M059J (cell line): Measurements from ENCODE around the gene SLAIN1. TPM values are rescaled to one million over a fixed set of nuclear protein-coding genes. Genes with fewer than 3 reads are reported as not detected.
"Not testable (repeated sequence)": the region's sequence is repeated elsewhere in the genome, so short reads cannot be mapped to it uniquely, and the experiment has no call there.

Source experiments
- DNase-seq: peaks from one replicate; pipeline ENCODE4 v3.0.0-alpha.2; 2012; ENCODE audit warnings: low read depth
- total RNA-seq: library from RNA; depleted of rRNA; stranded (reverse); fragments of >200 nt; shearing (Covaris generic); gene quantifications from 2 replicates; pipeline ENCODE4 v1.2.3, GENCODE V29; 2014; rRNA removed

SLAIN1 gene
- total RNA-seq, result 0.42 TPM in 1 of 2 replicates, not detected in the other

DNA sequence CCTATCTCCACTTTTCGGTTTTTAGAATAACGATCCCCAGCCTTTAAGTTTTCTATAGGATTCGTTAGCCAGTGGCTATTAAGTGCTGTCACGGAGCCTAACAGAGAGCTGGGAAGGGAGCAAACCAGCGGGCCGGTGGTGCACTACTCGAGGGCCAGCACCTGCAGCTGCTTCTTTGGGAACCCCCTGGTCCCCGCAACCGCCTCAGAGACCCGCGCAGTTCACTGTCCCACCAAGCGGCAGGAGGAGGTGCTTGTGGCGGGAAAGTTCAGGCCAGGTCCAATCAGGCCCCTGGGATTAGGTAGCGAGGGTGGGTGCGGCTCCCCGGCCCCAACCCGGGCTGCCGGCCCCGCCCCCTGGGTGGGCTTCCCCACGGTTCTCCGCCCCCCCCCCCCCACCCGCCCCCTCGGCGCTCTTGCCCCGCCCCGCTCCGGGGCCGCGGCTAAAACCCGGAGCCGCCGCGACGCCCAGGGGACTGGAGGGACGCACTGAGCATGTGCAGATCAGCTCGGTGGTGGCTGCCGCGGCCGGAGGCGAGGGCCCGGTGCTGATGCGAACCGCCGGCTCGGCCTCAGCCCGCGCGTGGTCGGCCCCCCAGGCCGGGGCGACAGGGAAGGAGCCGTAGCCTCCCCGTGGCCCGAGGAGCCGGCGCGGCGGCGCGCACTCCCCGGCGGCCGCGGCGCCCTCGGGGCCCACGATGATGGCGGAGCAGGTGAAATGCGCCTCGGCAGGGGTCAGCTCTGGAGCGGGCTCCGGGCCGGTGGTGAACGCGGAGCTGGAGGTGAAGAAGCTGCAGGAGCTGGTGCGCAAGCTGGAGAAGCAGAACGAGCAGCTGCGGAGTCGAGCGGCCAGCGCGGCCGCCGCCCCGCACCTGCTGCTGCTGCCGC is at the start of gene SLAIN1:
TSS of gene SLAIN1 (plus strand) at position 471 of the 887 bp plus-strand sequence. CDS start at position 698, 227 bp downstream.
- peak; percentile 4 for DNase-seq

DNA sequence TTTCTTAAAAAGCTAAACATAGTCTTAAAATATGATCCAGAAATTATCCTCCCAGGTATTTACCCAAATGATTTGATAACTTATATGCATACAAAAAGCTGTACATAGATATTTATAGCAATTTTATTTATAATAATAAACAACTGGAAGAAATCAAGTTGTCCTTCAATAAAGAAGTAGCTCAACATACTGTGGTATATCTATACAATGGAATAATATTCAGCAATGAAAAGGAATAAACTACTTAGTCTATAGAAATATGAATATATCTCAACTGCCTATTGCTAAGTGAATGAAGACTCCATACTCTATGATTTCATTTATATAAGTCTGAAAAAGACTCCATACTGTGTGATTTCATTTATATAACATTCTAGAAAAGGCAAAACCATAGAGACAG is 47.1 kb upstream of the SLAIN1 start:
- no peak for DNase-seq

DNA sequence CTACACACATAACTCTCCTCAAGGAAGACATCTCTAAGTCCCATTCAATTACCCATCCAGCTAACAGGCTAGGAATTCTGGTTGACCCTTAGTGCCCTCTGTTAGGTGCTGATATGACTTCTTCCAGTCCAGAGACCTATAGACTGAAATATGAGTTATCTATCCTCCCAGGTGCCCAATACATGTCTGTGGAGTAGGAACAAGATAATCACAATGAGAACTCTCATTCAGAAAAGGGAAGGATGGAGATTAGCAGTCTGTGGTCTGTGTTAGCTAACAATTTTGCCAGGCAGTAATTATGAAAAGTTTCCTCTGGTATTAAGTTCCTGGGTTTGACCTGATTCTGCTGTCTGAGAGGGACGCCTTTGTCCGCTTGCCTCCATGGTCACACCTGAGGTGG is 44.2 kb upstream of the SLAIN1 start:
- DNase-seq, result no peak

DNA sequence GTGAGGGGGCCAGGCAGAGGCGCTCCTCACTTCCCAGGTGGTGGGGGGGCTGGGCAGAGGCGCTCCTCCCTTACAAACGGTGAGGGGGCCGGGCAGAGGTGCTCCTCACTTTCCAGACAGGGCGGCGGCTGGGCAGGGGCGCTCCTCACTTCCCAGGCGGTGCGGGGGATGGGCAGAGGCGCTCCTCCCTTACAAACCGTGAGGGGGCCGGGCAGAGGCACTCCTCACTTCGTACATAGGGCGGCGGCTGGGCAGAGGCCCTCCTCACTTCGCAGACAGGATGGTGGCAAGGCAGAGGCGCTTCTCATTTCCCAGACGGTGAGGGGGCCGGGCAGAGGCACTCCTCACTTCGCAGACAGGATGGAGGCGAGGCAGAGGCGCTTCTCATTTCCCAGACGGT is 37.5 kb upstream of the SLAIN1 start:
- not testable (repeated sequence) for DNase-seq

DNA sequence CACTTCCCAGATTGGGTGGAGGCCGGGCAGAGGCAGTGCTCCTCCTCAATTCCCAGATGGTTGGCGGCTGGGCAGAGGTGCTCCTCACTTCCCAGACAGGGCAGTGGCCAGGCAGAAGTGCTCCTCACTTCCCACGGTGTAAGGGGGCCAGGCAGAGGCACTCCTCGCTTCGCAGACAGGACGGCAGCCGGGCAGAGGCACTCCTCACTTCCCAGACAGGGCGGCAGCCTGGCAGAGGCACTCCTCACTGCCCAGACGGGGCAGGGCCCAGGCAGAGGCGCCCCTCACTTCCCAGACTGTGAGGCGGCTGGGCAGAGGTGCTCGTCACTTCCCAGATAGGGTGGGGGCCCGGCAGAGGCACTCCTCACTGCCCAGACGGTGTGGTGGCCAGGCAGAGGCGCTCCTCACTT is 36.6 kb upstream of the SLAIN1 start:
- DNase-seq, result no peak

DNA sequence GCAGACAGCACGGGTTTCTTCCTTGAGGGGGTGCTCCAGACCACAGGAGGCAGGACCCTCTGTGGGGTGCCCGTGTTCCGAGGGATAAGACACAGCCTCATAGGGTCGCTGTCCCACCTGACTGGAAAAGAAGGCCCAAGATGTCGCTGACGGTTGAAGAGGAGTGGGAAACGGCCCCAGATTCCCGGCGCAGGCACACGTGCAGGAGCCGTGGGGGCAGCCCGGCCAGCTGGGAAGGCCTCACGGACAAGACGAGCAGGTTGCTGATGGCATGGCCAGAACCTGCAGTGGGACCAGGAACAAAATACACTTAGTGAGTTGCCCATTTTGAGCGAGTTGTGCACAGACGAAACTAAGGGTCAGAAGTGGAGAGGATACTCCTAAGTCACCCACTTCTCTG is 35.2 kb upstream of the SLAIN1 start:
- DNase-seq, result not testable (repeated sequence)

DNA sequence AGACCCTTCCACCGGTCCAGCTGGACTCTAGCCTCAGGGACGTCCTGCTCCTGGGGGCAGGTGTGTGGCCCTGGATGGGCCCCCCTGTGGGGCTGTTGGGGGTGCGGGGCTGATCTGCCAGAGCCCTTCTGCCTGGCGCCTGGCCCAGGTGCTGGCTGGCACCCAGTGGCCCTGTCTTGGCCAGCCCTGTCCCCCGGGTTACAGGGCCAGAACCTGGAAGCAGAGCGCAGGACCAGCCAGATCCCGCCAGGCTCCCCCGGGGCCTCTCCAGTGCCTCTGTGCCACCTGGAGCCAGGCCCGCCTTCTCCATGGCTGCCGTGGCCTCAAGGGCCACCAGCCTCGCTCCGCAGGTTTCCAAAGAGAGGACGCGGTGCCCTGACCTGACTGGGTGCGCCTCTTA is 34.7 kb upstream of the SLAIN1 start:
- DNase-seq, result not testable (repeated sequence)

DNA sequence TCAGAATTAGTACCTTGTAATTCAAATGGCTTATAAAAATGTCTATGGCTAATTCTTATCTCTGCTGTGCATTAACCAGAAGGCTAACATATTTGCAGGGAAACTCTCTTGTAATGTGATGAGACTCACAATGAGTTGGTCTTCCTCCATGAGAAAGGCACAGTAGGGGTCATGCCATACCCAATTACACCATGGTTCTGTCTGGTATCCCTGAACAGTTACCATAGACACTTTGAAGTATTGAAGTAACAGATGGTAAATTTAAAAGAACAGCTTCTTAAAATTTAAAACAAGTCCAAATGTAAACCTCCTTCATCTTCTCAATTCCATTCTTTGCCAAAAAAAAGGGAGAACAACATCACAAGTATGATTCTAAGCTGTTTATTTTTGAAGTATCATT is 22.6 kb upstream of the SLAIN1 start:
- no peak for DNase-seq

DNA sequence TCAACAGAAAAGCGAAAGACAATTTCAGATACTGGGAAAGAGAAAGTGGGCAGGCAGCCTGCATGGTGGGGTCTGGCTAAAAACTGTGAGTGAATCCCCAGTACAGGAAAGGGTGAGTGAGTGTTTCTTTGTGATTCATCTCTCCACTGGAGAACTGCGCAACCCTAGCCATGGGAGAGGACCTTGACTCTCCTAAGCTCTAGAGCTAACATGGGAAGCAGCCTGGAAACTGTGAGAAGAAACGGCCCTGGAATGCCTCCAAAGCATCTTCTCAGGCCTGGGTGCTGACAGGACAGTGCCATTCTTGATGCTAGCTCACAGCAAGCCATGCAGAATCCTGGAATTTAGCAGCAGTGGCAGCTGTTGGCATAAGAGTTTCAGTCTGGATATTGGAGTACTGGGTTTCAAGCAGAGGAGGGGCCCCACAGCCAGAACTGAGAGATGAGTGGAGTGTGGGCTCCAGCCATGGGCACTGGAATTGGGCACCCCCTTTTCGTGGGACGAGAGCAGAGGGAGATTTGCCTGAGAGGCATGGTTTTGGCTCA is 18.7 kb upstream of the SLAIN1 start:
- DNase-seq, result no peak

DNA sequence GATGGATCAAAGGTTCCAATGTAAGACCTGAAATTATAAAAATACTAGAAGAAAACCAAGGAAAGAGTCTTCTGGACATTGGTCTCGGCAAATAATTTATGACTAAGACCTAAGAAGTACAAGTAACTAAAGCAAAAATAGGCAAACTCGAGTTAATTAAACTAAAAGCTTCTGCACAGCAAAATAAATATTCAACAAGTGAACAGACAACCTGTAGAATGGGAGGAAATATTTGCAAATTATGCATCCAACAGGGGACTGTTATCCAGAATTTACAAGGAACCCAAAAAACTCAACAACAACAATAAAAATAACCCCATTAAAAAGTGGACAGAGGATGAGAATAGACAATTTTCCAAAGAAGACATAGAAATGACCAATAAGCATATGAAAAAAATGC is 9.7 kb upstream of the SLAIN1 start:
- no peak for DNase-seq

DNA sequence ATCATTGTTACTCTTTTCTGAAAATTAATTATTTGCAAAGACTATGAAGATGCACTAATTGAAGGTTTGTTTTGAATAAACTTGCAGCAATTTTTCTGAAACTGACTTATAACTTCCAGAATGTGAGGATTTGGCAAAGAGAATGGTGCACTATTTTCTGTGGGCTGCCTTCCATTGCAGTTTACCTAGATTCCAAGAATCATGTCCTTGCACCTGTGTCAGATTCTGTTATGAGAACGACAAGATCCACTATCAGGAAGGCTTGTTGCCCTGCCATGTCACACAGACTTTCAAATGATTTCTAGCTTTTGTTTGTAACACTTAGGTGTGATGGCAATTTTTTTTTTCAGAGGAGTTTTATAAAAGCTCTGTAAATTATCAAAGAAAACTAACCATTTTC is 5.6 kb upstream of the SLAIN1 start:
- no peak for DNase-seq

DNA sequence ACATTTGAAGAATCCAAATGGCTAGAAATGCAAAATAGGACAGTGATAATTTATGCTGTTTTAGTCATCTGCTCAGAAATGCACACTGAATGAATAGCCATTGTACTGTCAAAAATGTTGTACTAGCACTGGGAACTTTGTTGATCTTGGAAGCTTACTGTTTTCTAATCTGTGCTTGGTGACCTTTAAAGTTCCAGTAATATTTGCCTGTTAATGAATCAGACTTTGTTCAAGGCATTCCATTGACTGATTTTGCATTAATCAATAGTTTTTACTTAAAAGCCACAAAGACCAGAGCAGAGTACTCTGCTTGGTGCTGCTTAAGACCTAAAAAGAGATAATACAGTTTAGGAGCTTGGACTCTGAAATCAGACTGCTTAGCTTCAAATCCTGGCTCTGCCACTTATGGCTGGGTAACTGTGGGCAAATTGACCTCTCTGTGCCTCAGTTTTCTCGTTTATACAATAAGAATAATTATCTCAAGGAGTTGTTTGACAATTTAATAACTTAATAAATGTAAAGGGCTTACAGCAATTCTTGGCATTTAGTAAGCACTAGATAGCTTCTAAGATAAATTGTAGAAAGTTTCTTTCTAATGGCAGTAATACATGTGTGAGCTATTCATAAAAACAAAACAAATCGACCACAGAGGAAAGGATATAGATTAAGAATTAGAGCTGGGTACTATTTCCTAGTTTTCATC is 4.6 kb upstream of the SLAIN1 start:
- no peak for DNase-seq

DNA sequence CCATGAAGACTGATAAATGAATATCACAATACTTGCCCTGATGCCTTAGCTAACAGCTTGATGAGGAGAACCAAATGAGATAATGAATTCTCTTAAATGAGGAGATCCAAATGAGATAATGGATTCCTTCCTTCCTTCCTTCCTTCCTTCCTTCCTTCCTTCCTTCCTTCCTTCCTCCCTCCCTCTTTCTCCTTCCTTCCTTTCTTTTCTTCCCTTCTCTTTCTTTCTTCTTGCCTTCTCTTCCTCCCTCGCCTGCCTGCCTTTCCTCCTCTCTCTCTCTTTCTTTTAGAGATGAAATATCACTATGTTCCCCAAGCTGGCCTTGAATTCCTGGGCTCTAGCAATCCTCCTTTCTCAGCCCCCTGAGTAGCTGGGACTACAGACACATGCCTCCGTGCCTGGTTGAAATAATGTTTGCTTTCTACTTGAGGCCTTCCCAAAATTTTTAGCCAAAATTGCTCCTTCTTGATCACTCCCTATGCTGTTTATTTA is 4.0 kb upstream of the SLAIN1 start:
- no peak for DNase-seq

DNA sequence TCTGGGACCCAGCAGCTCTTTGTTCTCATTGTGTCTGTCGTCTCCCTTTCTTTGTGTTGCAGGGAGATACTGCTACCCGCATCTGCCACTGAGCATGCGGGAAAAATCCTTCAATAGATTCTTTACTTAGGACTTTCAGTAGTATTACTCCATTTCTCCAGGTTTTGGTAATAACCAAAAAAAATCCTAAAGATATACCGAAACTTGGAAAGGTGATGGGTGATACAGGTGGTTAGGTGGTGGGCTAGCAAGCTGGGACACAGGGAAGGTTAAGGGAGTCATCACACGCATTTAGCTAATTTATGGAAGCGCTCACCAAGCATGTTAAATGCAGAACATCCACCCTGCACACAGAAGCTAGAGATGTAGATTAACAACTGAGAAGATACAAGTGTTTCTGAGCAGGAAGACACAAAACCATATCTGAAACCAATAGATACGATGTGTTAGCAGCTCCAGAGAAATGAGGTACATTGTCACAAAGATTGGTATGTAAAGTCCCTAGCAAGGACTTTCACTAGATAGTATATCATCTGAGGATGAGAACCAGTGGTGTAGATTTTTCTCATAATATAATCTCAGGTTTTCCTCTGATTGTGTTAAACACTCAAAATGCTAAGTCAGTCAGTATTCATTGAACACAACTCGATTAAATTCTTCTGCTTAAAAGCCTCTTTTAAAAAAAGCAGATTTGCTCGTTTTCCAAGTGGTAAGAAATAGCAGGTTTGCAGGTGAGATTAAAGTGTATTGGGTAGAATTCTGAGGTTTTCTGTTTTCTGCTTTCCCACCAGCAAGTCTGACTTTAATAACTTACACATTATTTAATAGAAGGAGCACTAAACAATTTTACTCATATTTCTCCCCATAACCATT is 1.2 kb upstream of the SLAIN1 start:
- DNase-seq, result no peak

DNA sequence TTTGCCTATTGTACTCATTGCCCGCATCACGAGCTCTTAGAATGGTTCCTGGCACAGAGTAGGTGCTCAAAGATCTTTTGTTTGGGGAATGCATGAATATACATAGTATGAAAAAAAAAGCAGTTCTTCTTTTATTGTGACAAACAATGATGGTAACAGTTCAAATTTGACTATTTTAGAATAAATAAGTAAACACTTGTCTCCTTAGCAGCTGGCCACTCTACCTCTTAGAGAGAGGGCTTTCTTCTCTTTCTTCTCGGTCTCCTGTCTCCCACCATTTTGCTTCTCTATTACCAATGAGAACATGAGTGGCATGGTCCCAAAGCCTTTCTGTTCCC is 639 bp upstream of the SLAIN1 start:
- DNase-seq, result no peak

DNA sequence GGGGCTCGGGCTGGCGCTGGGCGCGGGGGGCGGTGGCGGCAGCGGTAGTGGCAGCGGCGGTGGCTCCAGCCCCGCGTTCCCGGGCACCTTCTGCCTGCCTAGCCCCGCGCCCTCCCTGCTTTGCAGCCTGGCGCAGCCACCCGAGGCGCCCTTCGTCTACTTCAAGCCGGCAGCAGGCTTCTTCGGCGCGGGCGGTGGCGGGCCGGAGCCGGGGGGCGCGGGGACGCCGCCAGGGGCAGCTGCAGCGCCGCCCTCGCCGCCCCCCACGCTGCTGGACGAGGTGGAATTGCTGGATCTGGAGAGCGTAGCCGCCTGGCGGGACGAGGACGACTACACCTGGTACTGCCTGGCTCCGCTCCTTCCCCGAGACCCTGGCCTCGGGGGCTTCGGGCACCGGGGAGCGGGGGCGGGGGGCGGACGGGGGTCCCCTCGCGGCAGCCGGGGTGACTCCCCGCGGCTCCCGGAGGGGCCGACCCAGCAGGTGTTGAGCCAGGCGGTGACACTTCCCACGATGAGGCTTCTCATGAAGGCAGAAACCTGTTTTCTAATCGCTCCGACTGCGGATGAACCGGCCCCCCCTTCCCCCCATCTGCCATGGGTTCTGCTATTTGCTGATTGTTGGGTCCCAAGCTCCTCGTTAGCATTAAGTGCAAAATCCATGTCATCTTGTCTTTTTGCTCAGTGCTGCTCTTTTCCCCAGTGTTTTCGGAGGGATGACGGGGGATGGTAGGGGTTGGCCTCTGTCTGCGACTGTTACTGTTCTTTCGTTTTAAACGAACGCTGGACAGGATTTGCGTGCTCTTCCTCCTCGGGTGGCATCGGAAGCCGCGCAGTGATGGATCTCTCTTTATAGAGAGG is 943 bp downstream of the SLAIN1 start:
- DNase-seq, result peak; percentile 2

DNA sequence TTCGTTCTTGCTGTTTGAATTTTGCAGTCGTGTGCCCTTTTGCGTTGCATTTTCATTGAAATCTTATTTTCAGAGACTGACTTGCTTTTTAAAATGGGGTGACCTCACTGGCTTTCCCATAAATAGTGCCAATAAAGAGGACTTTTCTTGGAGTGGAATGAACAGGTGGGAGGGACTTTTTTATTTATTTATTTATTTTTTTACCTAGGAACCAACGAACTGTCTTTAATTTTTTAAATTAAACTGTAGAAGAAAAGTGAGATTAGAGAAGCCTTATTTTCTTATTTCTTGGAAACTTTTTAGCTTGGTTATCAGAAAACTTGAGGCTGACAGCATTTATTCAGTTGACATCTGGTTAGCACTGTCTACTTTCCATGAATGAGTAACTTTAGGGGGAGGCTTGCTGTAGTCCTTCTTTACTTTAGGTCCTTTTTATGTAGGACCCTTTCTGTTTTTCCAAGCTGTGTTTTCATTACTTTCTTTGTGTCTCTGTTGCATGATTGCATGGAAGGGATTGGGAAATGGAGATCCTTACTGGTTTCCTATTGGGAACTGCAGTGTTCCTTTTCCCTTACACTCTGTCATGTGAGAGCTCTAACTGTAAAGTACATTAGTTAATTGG is 1.7 kb downstream of the SLAIN1 start:
- DNase-seq, result no peak

DNA sequence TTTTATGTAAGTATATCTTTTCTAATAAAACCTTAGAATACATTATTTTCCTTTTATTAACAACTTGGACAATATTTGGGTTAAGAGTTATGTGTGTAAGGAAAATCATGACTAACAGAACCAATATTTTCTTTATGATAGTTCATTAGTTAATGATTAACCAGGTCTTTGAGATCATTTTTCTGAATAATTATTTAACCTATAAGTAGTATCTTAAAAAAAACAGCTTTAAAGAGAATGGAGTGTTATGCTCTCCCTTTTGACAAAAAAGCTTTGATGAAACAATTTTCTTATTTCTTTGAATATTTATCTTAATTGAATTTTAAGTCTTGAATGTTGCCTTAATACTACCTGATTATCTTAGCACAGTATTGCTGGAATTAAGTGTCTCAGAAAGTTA is 3.8 kb downstream of the SLAIN1 start:
- no peak for DNase-seq

DNA sequence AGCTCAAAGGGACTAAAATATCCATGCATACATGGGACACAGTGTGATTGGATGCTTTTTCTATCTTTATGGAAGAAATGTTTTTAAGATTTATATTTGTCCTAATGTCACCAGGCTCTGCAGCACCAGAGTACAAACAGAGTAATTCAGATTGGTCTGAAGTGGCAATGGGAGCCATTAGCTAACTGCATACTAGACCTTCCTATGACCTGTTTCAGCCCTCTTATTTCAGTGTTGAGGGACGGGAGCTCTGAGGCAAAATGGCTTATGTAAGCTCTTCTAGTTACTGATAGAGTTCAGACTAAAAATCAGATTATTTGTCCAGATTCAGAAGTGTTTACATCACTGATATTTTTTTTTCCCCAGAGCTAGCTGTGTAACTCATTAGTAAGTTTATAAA is 4.9 kb downstream of the SLAIN1 start:
- DNase-seq, result no peak

DNA sequence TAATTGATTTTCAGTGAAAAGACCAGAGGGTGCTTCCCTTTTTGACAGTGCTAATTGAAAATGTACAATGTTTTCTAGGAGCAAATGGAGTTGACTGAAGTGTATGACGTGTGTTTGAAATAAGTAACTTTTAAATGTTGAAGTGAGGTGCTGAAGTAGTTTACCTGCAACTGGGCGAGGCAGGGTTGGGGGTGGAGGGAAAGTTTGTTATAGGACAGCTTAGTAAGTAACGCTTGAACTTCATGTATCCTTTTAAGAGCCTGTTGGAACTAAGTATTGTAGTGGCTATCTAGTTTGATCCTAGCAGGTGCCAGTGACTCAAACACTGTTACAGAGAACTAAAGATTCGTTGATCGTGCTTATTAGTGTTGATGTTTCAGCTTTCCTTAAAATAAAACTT is 5.9 kb downstream of the SLAIN1 start:
- no peak for DNase-seq
